ENCODE results near the gene BRCA1. TPM values are rescaled to one million over a fixed set of nuclear protein-coding genes. Genes with fewer than 3 reads are reported as not detected.

BRCA1 gene
- 0.98 and 1.0 TPM in 2 replicates for polyA plus RNA-seq
- 4.1 and 4.4 TPM in 2 replicates for polyA minus RNA-seq

DNA sequence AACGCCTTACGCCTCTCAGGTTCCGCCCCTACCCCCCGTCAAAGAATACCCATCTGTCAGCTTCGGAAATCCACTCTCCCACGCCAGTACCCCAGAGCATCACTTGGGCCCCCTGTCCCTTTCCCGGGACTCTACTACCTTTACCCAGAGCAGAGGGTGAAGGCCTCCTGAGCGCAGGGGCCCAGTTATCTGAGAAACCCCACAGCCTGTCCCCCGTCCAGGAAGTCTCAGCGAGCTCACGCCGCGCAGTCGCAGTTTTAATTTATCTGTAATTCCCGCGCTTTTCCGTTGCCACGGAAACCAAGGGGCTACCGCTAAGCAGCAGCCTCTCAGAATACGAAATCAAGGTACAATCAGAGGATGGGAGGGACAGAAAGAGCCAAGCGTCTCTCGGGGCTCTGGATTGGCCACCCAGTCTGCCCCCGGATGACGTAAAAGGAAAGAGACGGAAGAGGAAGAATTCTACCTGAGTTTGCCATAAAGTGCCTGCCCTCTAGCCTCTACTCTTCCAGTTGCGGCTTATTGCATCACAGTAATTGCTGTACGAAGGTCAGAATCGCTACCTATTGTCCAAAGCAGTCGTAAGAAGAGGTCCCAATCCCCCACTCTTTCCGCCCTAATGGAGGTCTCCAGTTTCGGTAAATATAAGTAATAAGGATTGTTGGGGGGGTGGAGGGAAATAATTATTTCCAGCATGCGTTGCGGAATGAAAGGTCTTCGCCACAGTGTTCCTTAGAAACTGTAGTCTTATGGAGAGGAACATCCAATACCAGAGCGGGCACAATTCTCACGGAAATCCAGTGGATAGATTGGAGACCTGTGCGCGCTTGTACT is at the start of gene BRCA1:
BRCA1 (minus strand) TSS at position 232 of the 834 bp plus-strand sequence. CDS start 1,268 bp downstream, outside the sequence.
- Histone ChIP-seq H3K9me2 (ENCODE audit: insufficient read depth, low read length) (no peaks in the 10 kb centered on the region), H3K27ac (ENCODE audit: low read length) (peak within 1 kb of the TSS; percentile 70), H3K9ac (ENCODE audit: low read length) (peak within 1 kb of the TSS; percentile 66), H3K9me3 (ENCODE audit: low read length) (no peaks in the 10 kb centered on the region), H3K79me2 (replicated peaks; ENCODE audit: insufficient read depth, low read length) (peaks cover 10% of the 10 kb centered on the region), H3K4me3 (ENCODE audit: low read length) (peak within 1 kb of the TSS; percentile 73), H3K4me2 (ENCODE audit: low read length) (peak within 1 kb of the TSS; percentile 85), H2AFZ (ENCODE audit: low read depth, low read length) (peak within 1 kb of the TSS; percentile 18), H3K36me3 (ENCODE audit: insufficient read depth, low read length) (no peaks in the 10 kb centered on the region), H3K27me3 (ENCODE audit: insufficient read depth, low read depth, low read length) (no peaks in the 10 kb centered on the region), H3F3A (ENCODE audit: insufficient read depth, low read length, poor library complexity, severe bottlenecking) (no peaks in the 10 kb centered on the region), H4K20me1 (ENCODE audit: insufficient read depth) (no peaks in the 10 kb centered on the region)
- TF ChIP-seq, protein P1, sequence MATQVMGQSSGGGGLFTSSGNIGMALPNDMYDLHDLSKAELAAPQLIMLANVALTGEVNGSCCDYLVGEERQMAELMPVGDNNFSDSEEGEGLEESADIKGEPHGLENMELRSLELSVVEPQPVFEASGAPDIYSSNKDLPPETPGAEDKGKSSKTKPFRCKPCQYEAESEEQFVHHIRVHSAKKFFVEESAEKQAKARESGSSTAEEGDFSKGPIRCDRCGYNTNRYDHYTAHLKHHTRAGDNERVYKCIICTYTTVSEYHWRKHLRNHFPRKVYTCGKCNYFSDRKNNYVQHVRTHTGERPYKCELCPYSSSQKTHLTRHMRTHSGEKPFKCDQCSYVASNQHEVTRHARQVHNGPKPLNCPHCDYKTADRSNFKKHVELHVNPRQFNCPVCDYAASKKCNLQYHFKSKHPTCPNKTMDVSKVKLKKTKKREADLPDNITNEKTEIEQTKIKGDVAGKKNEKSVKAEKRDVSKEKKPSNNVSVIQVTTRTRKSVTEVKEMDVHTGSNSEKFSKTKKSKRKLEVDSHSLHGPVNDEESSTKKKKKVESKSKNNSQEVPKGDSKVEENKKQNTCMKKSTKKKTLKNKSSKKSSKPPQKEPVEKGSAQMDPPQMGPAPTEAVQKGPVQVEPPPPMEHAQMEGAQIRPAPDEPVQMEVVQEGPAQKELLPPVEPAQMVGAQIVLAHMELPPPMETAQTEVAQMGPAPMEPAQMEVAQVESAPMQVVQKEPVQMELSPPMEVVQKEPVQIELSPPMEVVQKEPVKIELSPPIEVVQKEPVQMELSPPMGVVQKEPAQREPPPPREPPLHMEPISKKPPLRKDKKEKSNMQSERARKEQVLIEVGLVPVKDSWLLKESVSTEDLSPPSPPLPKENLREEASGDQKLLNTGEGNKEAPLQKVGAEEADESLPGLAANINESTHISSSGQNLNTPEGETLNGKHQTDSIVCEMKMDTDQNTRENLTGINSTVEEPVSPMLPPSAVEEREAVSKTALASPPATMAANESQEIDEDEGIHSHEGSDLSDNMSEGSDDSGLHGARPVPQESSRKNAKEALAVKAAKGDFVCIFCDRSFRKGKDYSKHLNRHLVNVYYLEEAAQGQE (IDR thresholded peaks at IDR 0.05; ENCODE audit: borderline replicate concordance), result peak; percentile 58
- TF ChIP-seq SMC3 (conservative IDR thresholded peaks at IDR 0.05; ENCODE audit: poor library complexity), result peak; percentile 75
- peak; percentile 79 for TF ChIP-seq POLR2AphosphoS5 (IDR thresholded peaks at IDR 0.05)
- TF ChIP-seq EZH2 (IDR thresholded peaks at IDR 0.05; ENCODE audit: borderline replicate concordance, insufficient read depth, low read length, poor library complexity, severe bottlenecking), result no peak
- TF ChIP-seq EP300 (conservative IDR thresholded peaks at IDR 0.05; ENCODE audit: poor library complexity, severe bottlenecking), result peak; percentile 45
- peak; percentile 52 for TF ChIP-seq TAF1 (IDR thresholded peaks at IDR 0.05; ENCODE audit: low read depth)
- TF ChIP-seq, protein P2, sequence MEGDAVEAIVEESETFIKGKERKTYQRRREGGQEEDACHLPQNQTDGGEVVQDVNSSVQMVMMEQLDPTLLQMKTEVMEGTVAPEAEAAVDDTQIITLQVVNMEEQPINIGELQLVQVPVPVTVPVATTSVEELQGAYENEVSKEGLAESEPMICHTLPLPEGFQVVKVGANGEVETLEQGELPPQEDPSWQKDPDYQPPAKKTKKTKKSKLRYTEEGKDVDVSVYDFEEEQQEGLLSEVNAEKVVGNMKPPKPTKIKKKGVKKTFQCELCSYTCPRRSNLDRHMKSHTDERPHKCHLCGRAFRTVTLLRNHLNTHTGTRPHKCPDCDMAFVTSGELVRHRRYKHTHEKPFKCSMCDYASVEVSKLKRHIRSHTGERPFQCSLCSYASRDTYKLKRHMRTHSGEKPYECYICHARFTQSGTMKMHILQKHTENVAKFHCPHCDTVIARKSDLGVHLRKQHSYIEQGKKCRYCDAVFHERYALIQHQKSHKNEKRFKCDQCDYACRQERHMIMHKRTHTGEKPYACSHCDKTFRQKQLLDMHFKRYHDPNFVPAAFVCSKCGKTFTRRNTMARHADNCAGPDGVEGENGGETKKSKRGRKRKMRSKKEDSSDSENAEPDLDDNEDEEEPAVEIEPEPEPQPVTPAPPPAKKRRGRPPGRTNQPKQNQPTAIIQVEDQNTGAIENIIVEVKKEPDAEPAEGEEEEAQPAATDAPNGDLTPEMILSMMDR (IDR thresholded peaks at IDR 0.05; ENCODE audit: poor library complexity, severe bottlenecking), result peak; percentile 45
- TF ChIP-seq RAD21 (conservative IDR thresholded peaks at IDR 0.05), result peak; percentile 67
- peak; percentile 100 for TF ChIP-seq MXI1 (conservative IDR thresholded peaks at IDR 0.05; ENCODE audit: poor library complexity, severe bottlenecking)

DNA sequence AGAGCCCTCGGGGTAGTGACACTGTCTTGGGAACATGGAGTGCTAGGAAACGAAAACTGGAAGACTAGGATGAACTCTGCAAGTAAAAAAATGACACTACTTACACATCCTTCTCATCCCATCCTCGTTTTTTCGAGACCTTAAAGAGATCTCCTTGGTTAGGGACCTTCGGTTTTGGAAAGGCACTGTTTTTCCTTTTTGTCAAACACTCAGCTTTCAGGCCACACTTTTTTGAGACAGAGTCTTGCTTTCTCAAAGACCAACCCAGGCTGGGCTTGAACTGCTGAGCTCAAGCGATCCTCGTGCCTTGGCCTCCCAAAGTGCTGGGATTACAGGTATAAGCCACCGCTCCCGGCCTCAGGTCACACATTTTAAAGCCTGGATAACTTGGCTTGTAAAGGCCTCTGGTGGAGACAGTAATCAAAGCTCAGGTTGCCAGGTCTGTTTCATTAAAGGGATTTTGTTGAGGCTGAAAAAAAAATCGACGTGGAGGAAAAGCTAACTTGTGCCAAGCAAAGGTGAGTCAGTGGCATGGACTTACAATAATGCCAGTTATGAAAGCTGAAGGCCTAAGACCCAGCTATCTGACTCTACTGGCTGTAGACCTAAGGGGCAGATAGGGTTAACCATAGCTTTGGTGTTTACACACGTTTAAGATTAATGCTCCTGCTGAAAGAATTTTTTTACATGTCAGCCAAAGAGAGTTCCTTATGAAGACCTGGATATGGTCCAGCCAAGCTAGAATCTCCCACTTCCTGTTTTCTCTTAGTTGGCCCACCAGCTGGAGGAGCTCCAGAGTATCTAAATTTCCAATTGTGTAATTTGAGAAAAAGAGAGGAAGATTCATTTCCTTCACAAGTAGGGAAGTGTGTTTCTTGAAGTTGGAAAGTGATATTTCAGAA is 46.7 kb upstream of the BRCA1 start:
- Histone ChIP-seq H3K4me3 (ENCODE audit: low read length) (peak overlapping the region; percentile 74), H3F3A (ENCODE audit: insufficient read depth, low read length, poor library complexity, severe bottlenecking) (peaks cover 8% of the 10 kb centered on the region), H3K27ac (ENCODE audit: low read length) (peak overlapping the region; percentile 98), H3K27me3 (ENCODE audit: insufficient read depth, low read depth, low read length) (no peaks in the 10 kb centered on the region), H3K79me2 (replicated peaks; ENCODE audit: insufficient read depth, low read length) (peaks cover 35% of the 10 kb centered on the region), H3K9me2 (ENCODE audit: insufficient read depth, low read length) (no peaks in the 10 kb centered on the region), H2AFZ (ENCODE audit: low read depth, low read length) (peak overlapping the region; percentile 10), H3K9me3 (ENCODE audit: low read length) (no peaks in the 10 kb centered on the region), H3K36me3 (ENCODE audit: insufficient read depth, low read length) (no peaks in the 10 kb centered on the region), H4K20me1 (ENCODE audit: insufficient read depth) (no peaks in the 10 kb centered on the region), H3K9ac (ENCODE audit: low read length) (peak overlapping the region; percentile 90), H3K4me2 (ENCODE audit: low read length) (peak overlapping the region; percentile 93)
- TF ChIP-seq SMC3 (conservative IDR thresholded peaks at IDR 0.05; ENCODE audit: poor library complexity) (peak; percentile 60), POLR2AphosphoS5 (IDR thresholded peaks at IDR 0.05) (no peak), TAF1 (IDR thresholded peaks at IDR 0.05; ENCODE audit: low read depth) (no peak), RAD21 (conservative IDR thresholded peaks at IDR 0.05) (peak; percentile 38), EZH2 (IDR thresholded peaks at IDR 0.05; ENCODE audit: borderline replicate concordance, insufficient read depth, low read length, poor library complexity, severe bottlenecking) (no peak)
- TF ChIP-seq, protein P2 (IDR thresholded peaks at IDR 0.05; ENCODE audit: poor library complexity, severe bottlenecking), result peak; percentile 56
- TF ChIP-seq, protein P1 (IDR thresholded peaks at IDR 0.05; ENCODE audit: borderline replicate concordance), result no peak

Measured in neural cell (in vitro differentiated cells).